Erythroblast (primary cell): ENCODE measurements around the gene POU2F1.

Experiments
- DNase-seq, 2 experiments: peaks; one replicate each; lab custom pipeline; 2025; lab: John Stamatoyannopoulos, UW
- GATA1 ChIP-seq: IDR thresholded peaks from 2 replicates; pipeline ENCODE4 v1.6.1; 2011; ENCODE audit warnings: low read depth, mild to moderate bottlenecking, control low read depth, low read length, moderate library complexity
- POLR2A ChIP-seq: IDR thresholded peaks from 2 replicates; pipeline ENCODE4 v1.6.1; 2011; ENCODE audit warnings: mild to moderate bottlenecking, low read length

POU2F1 gene

GRCh38 chr1:167447521-167448136, 226.9 kb downstream of the POU2F1 start:
- DNase-seq, result peak in 1 of 2 experiments; percentile 26
- no peak for TF ChIP-seq POLR2A
- TF ChIP-seq GATA1, result no peak

- DNase-seq, result no peak
- no peak for TF ChIP-seq POLR2A
- TF ChIP-seq GATA1, result no peak
These were observed 230.2 kb downstream of the POU2F1 start for GRCh38 chr1:167450843-167451242.

- TF ChIP-seq POLR2A, result no peak
- TF ChIP-seq GATA1, result no peak
- DNase-seq, result no peak
These were observed 231.8 kb downstream of the POU2F1 start for GRCh38 chr1:167452483-167452882.

- no peak for DNase-seq
- TF ChIP-seq GATA1 (no peak), POLR2A (no peak)
These were observed 232.4 kb downstream of the POU2F1 start for GRCh38 chr1:167453123-167453522.

- TF ChIP-seq POLR2A, result no peak
- TF ChIP-seq GATA1, result no peak
- no peak for DNase-seq
These were observed 233.7 kb downstream of the POU2F1 start for GRCh38 chr1:167454304-167454893.

GRCh38 chr1:167454894-167455785, 234.5 kb downstream of the POU2F1 start:
- TF ChIP-seq POLR2A (no peak), GATA1 (no peak)

GRCh38 chr1:167455786-167456446, 235.2 kb downstream of the POU2F1 start:
- DNase-seq, result no peak
- TF ChIP-seq POLR2A, result no peak
- no peak for TF ChIP-seq GATA1

More at GRCh38 chr1:167454894-167455785, 234.5 kb downstream of the POU2F1 start:
- DNase-seq, result peak; percentile 77 to 80

- no peak for DNase-seq
- TF ChIP-seq POLR2A (no peak), GATA1 (no peak)
These were observed 235.8 kb downstream of the POU2F1 start for GRCh38 chr1:167456524-167456923.

GRCh38 chr1:167456926-167457325, 236.2 kb downstream of the POU2F1 start:
- no peak for TF ChIP-seq POLR2A
- no peak for TF ChIP-seq GATA1

GRCh38 chr1:167457936-167458584, 237.4 kb downstream of the POU2F1 start:
- no peak for DNase-seq
- TF ChIP-seq GATA1 (no peak), POLR2A (no peak)

More at GRCh38 chr1:167456926-167457325, 236.2 kb downstream of the POU2F1 start:
- DNase-seq, result no peak

- DNase-seq, result no peak
- TF ChIP-seq GATA1 (no peak), POLR2A (no peak)
These were observed 240.2 kb downstream of the POU2F1 start for GRCh38 chr1:167460836-167461235.

- DNase-seq, result no peak
- TF ChIP-seq POLR2A (no peak), GATA1 (no peak)
These were observed 241.7 kb downstream of the POU2F1 start for GRCh38 chr1:167462341-167462740.

GRCh38 chr1:167463080-167463479, 242.4 kb downstream of the POU2F1 start:
- no peak for TF ChIP-seq POLR2A
- TF ChIP-seq GATA1, result no peak
- no peak for DNase-seq
